H1 (cell line): ENCODE data around the gene GABRR3.

Experiments used
- ATF2 ChIP-seq: IDR thresholded peaks from 2 replicates; pipeline ENCODE4 v1.6.1; 2012; ENCODE audit warnings: low read length, inconsistent platforms
- CTCF ChIP-seq, 3 experiments: IDR thresholded peaks; 1 replicate in 2 of 3; 2 replicates in 1 of 3; pipeline versions ENCODE4 v1.5.1 to v1.6.1; 2011; ENCODE audit warnings: low read length in 3 of 3, mild to moderate bottlenecking in 3 of 3, inconsistent platforms in 2 of 3, low read depth in 1 of 3, moderate library complexity in 1 of 3; ENCODE audit not compliant: insufficient read depth in 1 of 3; ENCODE audit errors: control extremely low read depth in 1 of 3
- EP300 ChIP-seq, 2 experiments: IDR thresholded peaks; 1 replicate in 1 of 2; 2 replicates in 1 of 2; pipeline ENCODE4 v1.6.1; 2011 to 2012; ENCODE audit warnings: low read depth in 2 of 2, low read length in 2 of 2, mild to moderate bottlenecking in 2 of 2, borderline replicate concordance in 1 of 2, inconsistent platforms in 1 of 2, moderate library complexity in 1 of 2
- POLR2A ChIP-seq, 2 experiments: IDR thresholded peaks; 1 replicate in 1 of 2; 2 replicates in 1 of 2; pipeline ENCODE4 v1.6.1; 2011; ENCODE audit warnings: low read depth in 2 of 2, low read length in 2 of 2, mild to moderate bottlenecking in 2 of 2; ENCODE audit errors: control extremely low read depth in 1 of 2
- POLR2AphosphoS5 ChIP-seq: IDR thresholded peaks from 2 replicates; pipeline ENCODE4 v1.6.1; 2011; ENCODE audit warnings: low read depth, low read length
- SP2 ChIP-seq: IDR thresholded peaks from 2 replicates; pipeline ENCODE4 v1.6.1; 2012; ENCODE audit warnings: mild to moderate bottlenecking, low read length, inconsistent platforms
- ZNF274 ChIP-seq: IDR thresholded peaks from 2 replicates; pipeline ENCODE4 v1.7.0; 2012; ENCODE audit warnings: low read length, borderline replicate concordance; ENCODE audit errors: extremely low read depth

GRCh38 chr3:97991293-97991682, 43.8 kb downstream of the GABRR3 start:
- TF ChIP-seq CTCF (IDR thresholded peaks at IDR 0.05; ENCODE audit: control extremely low read depth in 1 of 3, insufficient read depth in 1 of 3, low read depth in 1 of 3, low read length in 3 of 3) = no peak
- TF ChIP-seq SP2 = no peak
- TF ChIP-seq ZNF274 = no peak
- TF ChIP-seq POLR2AphosphoS5 = no peak
- TF ChIP-seq POLR2A (IDR thresholded peaks at IDR 0.05; ENCODE audit: control extremely low read depth in 1 of 2, low read depth in 2 of 2, low read length in 2 of 2) = no peak
- no peak for TF ChIP-seq ATF2
- TF ChIP-seq EP300 (IDR thresholded peaks at IDR 0.05; ENCODE audit: borderline replicate concordance in 1 of 2, low read depth in 2 of 2, low read length in 2 of 2) = no peak
